ENCODE measurements around the gene CALU.

Gene CALU

GRCh38 chr7:128815289-128815942, 76.3 kb downstream of the CALU start:
- no peak for DNase-seq

DNA sequence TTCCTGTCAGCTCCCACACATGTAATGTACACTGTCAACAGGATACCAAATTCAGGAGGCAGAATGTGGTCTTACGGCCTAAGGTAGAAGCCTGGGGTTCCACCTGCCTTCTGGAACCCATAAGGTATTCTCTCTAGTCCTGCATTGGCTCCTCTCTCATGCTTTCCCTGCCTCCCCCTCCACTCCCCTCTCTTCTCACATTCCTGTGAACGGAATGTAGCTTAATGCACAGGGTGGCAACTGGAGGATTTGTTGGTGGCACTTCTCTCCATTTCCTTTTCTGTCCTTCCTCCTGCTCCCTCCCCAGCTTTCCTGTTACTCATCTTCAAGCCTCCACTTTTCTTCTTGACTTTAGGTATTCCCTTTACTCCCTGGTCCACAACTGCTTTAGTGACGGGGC, 79.5 kb downstream of the CALU start:
- DNase-seq = no peak

Measured in hematopoietic multipotent progenitor cell treated with erythropoietin and hydrocortisone succinate and interleukin-3 and kit ligand, for 6 days (in vitro differentiated cells).